ENCODE data around the gene LRRC2. TPM values are rescaled to one million over a fixed set of nuclear protein-coding genes. Genes with fewer than 3 reads are reported as not detected.

Gene LRRC2
- total and polyA plus RNA-seq, 2 of the 13 experiments (the other 11 are each of a cell fraction or from before 2014, with no cell fraction given): 0.27 to 0.58 TPM

DNA sequence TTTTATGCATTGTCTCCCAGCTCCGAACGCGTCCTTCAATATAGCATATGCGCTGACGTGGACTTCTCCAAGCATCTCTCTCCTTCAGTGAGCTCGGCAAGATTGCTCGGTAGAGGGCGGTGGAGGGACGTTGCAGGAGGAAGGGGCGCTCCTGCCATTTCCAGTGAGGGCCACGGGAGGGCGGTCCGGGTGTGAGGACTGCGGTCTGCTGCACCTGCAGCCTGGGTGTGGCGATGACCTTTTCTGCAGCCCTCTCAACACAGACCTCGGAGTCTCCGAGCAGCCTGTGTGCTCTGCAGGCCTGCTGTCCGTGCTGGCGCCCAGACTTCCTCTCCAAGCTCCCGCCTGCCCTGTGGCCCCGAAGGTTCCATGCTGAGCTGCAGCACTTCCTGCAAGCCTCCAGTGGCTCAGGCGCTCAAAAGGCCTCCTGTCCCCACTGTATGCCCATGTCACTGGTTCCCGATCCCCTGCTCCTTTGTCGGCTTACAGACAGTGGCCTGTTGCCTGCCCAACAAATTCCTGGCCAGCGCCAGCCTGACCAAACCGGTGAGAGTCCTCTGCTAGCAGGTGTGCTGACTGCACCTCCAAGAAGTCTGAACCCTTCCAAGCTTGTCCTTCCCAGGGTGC, 77.3 kb downstream of the LRRC2 start (continued):
- peak; percentile 23; the same call in 1 of the 2 replicates for TF ChIP-seq UBTF (CRISPR knock-in tag; IDR thresholded peaks at IDR 0.05)
- TF ChIP-seq KDM1A (CRISPR knock-in tag; IDR thresholded peaks at IDR 0.05): peak; percentile 45; the same call in 1 of the 2 replicates
- TF ChIP-seq GZF1 (CRISPR knock-in tag; IDR thresholded peaks at IDR 0.05): no peak
- TF ChIP-seq RXRA (CRISPR knock-in tag; IDR thresholded peaks at IDR 0.05): peak; percentile 23
- peak; percentile 62; the same call in 1 of the 2 replicates for TF ChIP-seq ZNF614 (CRISPR knock-in tag; IDR thresholded peaks at IDR 0.05; ENCODE audit: borderline replicate concordance)
- peak; percentile 94 for TF ChIP-seq SMC3 (IDR thresholded peaks at IDR 0.05; ENCODE audit: low read length)
- TF ChIP-seq REPIN1 (CRISPR knock-in tag; IDR thresholded peaks at IDR 0.05; ENCODE audit: borderline replicate concordance, low read depth): peak; percentile 85
- TF ChIP-seq KLF16 (CRISPR knock-in tag; IDR thresholded peaks at IDR 0.05): peak in 1 of 2 experiments; percentile 54; a peak in 1 of 4 replicates
- 0 out of 2 replicates have a peak, but pooled peaks have one; percentile 28 for TF ChIP-seq ZNF547 (CRISPR knock-in tag; IDR thresholded peaks at IDR 0.05)
- 0 out of 2 replicates have a peak, but pooled peaks have one; percentile 38 for TF ChIP-seq CCDC6 (CRISPR knock-in tag; IDR thresholded peaks at IDR 0.05)
- TF ChIP-seq RFXANK (CRISPR knock-in tag; IDR thresholded peaks at IDR 0.05): 0 out of 2 replicates have a peak, but pooled peaks have one; percentile 38
- 0 out of 2 replicates have a peak, but pooled peaks have one; percentile 45 for TF ChIP-seq ZNF138 (CRISPR knock-in tag; IDR thresholded peaks at IDR 0.05; ENCODE audit: low read depth)
- TF ChIP-seq PPARG (CRISPR knock-in tag; conservative IDR thresholded peaks at IDR 0.05): 0 out of 2 replicates have a peak, but pooled peaks have one; percentile 28
- TF ChIP-seq ZNF768 (CRISPR knock-in tag; IDR thresholded peaks at IDR 0.05): peak; percentile 46; the same call in 1 of the 2 replicates
- peak; percentile 32; the same call in 1 of the 2 replicates for TF ChIP-seq ZFX (CRISPR knock-in tag; IDR thresholded peaks at IDR 0.05; ENCODE audit: low read depth)
- TF ChIP-seq ZNF124 (CRISPR knock-in tag; IDR thresholded peaks at IDR 0.05): peak; percentile 40; the same call in 1 of the 2 replicates
- peak; percentile 54 for TF ChIP-seq FOXA3 (CRISPR knock-in tag; IDR thresholded peaks at IDR 0.05)
- peak; percentile 65 for TF ChIP-seq ZNF687 (CRISPR knock-in tag; IDR thresholded peaks at IDR 0.05)
- peak; percentile 57; the same call in 1 of the 2 replicates for TF ChIP-seq ATF2 (CRISPR knock-in tag; IDR thresholded peaks at IDR 0.05)
- no peak for TF ChIP-seq ZFY (CRISPR knock-in tag; IDR thresholded peaks at IDR 0.05)
- TF ChIP-seq TEAD3 (CRISPR knock-in tag; optimal IDR thresholded peaks at IDR 0.05; ENCODE audit: borderline replicate concordance): peak; percentile 75

Data from HepG2 (cell line).